Aorta (tissue), 5 donors: Measurements from ENCODE around the gene FAM124A. TPM values are rescaled to one million over a fixed set of nuclear protein-coding genes. Genes with fewer than 3 reads are reported as not detected.

Experiments
- ATAC-seq: fragments of 200-7000 bp; cut with Tn5 transposase; one replicate; pipeline ENCODE4 v1.9.1; 2022; ENCODE audit warnings: moderate library complexity; ENCODE audit not compliant: low FRiP score
- DNase-seq, 2 donors: peaks; one replicate each; pipeline ENCODE4 v3.0.0-alpha.2; 2020
- H3K27ac ChIP-seq, 2 donors: one replicate each; pipeline ENCODE4 v1.5.1; 2013; ENCODE audit warnings: low read length in 2 of 2, mild to moderate bottlenecking in 2 of 2, moderate library complexity in 2 of 2, control low read depth in 1 of 2, inconsistent platforms in 1 of 2, low read depth in 1 of 2
- H3K27me3 ChIP-seq, 2 donors: one replicate each; pipeline ENCODE4 v1.6.1; 2013; ENCODE audit warnings: control low read depth in 1 of 2, low read length in 1 of 2, mild to moderate bottlenecking in 1 of 2, moderate library complexity in 1 of 2; ENCODE audit not compliant: insufficient read depth in 2 of 2, control insufficient read depth in 1 of 2
- H3K36me3 ChIP-seq, 2 donors: one replicate each; pipeline ENCODE4 v1.6.1; 2013; ENCODE audit warnings: control low read depth in 1 of 2, low read length in 1 of 2, mild to moderate bottlenecking in 1 of 2; ENCODE audit not compliant: insufficient read depth in 2 of 2, control insufficient read depth in 1 of 2
- H3K4me1 ChIP-seq, 2 donors: one replicate each; pipeline ENCODE4 v1.6.1; 2013; ENCODE audit warnings: low read length in 2 of 2, control low read depth in 1 of 2, mild to moderate bottlenecking in 1 of 2, moderate library complexity in 1 of 2; ENCODE audit not compliant: insufficient read depth in 2 of 2, control insufficient read depth in 1 of 2
- H3K4me3 ChIP-seq, 2 donors: one replicate each; pipeline ENCODE4 v1.5.1; 2013; ENCODE audit warnings: low read length in 2 of 2, control low read depth in 1 of 2, mild to moderate bottlenecking in 1 of 2
- H3K9me3 ChIP-seq: one replicate; pipeline ENCODE4 v1.6.1; 2013; ENCODE audit warnings: mild to moderate bottlenecking, low read length; ENCODE audit not compliant: control insufficient read depth
- WGBS, 2 donors: extraction: QIAGEN DNeasy Blood & Tissue Kit; methylation state at CpG; one replicate each; pipeline ENCODE4 v1.1.7; 2013; 5-methylcytosine and 5-hydroxymethylcytosine counted together
- intact Hi-C, 2 donors: fragments of 100-400 bp; cut with DNase I; formaldehyde crosslinking; loops; one replicate each; pipeline versions ENCODE4 v1.14.2 to v1.15.0; 2022
- polyA plus RNA-seq, 2 donors: library from polyadenylated mRNA; stranded (reverse); fragments of 200-250 nt; gene quantifications; one replicate each; pipeline ENCODE4 v1.2.3, GENCODE V29; 2013
- total RNA-seq, 2 donors: library from RNA; stranded (reverse); fragmentation: NEBNext Ultra II Directional; extraction: Animal tissue kit (Norgen Biotek cat#: 25700); gene quantifications; one replicate each; pipeline ENCODE4 v1.2.1, GENCODE V29; 2021
- donor health status: healthy with polysubstance abuse.
- donor health status: Bipolar disorder and iron deficiency.
- donor health status: DM: no; HTN: no; CAD: no.
- donor health status: DM: no; HTN: no; CAD: no.
- donor health status: DM: yes; HTN: yes; CAD: no.

The FAM124A gene
- total and polyA plus RNA-seq, 4 donors, result 1.6 to 9.2 (median 4.4) TPM

GRCh38 chr13:51223560-51224270, 1.5 kb downstream of the FAM124A start:
- Histone ChIP-seq H3K27ac (no peak overlapping the region), H3K4me1 (no peaks in the 10 kb centered on the region), H3K36me3 (no peaks in the 10 kb centered on the region), H3K4me3 (no peak overlapping the region), H3K27me3 (no peaks in the 10 kb centered on the region), H3K9me3 (no peaks in the 10 kb centered on the region)
- intact Hi-C loops, result loop anchor here (5.0 kb wide), 1 partner anchor 64 kb away; no protein-coding TSS in a partner anchor
- 81 to 88% methylated on average over 13 of the region's 13 CpGs for WGBS, 2 donors
- DNase-seq, result no peak
- ATAC-seq, result no peak

- Histone ChIP-seq H3K27ac (no peak overlapping the region), H3K4me3 (no peak overlapping the region), H3K4me1 (no peaks in the 10 kb centered on the region), H3K36me3 (no peaks in the 10 kb centered on the region), H3K27me3 (no peaks in the 10 kb centered on the region), H3K9me3 (no peaks in the 10 kb centered on the region)
- intact Hi-C loops, result no loop called here
- DNase-seq (no peak), ATAC-seq (no peak)
Measured at GRCh38 chr13:51225029-51225428, 2.8 kb downstream of the FAM124A start.

- WGBS, 2 donors, result 92 to 94% methylated on average over 1 of the region's 1 CpG
- no peaks in the 10 kb centered on the region for H3K9me3 ChIP-seq
- ATAC-seq (no peak), DNase-seq (no peak)
- H3K27ac ChIP-seq, result no peak overlapping the region
- H3K4me1 ChIP-seq, result no peaks in the 10 kb centered on the region
- H3K27me3 ChIP-seq, result no peaks in the 10 kb centered on the region
- no peak overlapping the region for H3K4me3 ChIP-seq
- intact Hi-C loops, result no loop called here
- H3K36me3 ChIP-seq, result no peaks in the 10 kb centered on the region
Measured at GRCh38 chr13:51227404-51227803, 5.2 kb downstream of the FAM124A start.

GRCh38 chr13:51229101-51229719, 7.0 kb downstream of the FAM124A start:
- no peaks in the 10 kb centered on the region for H3K9me3 ChIP-seq
- intact Hi-C loops, result no loop called here
- WGBS, 2 donors, result 95% methylated on average over 12 of the region's 12 CpGs
- no peak overlapping the region for H3K27ac ChIP-seq
- H3K4me1 ChIP-seq, result no peaks in the 10 kb centered on the region
- ATAC-seq (no peak), DNase-seq (no peak)
- H3K4me3 ChIP-seq, result no peak overlapping the region
- no peaks in the 10 kb centered on the region for H3K27me3 ChIP-seq
- no peaks in the 10 kb centered on the region for H3K36me3 ChIP-seq

- no peak for ATAC-seq
- intact Hi-C loops, result no loop called here
- 57 to 60% methylated on average over 2 of the region's 2 CpGs for WGBS, 2 donors
- no peaks in the 10 kb centered on the region for H3K4me1 ChIP-seq
- no peak for DNase-seq
- no peaks in the 10 kb centered on the region for H3K9me3 ChIP-seq
- no peaks in the 10 kb centered on the region for H3K36me3 ChIP-seq
- H3K27me3 ChIP-seq, result no peaks in the 10 kb centered on the region
- H3K27ac ChIP-seq, result no peak overlapping the region
- H3K4me3 ChIP-seq, result no peak overlapping the region
Measured at GRCh38 chr13:51229731-51230130, 7.5 kb downstream of the FAM124A start.

- Histone ChIP-seq H3K9me3 (no peaks in the 10 kb centered on the region), H3K27ac (no peak overlapping the region), H3K27me3 (no peaks in the 10 kb centered on the region), H3K36me3 (no peaks in the 10 kb centered on the region), H3K4me1 (no peaks in the 10 kb centered on the region), H3K4me3 (peak overlapping the region; percentile 12)
- intact Hi-C loops, result no loop called here
- DNase-seq (peak in 1 of 2 donors; percentile 71), ATAC-seq (peak; percentile 79)
- 24 to 28% methylated on average over 8 of the region's 8 CpGs for WGBS, 2 donors
Measured at GRCh38 chr13:51230477-51231105, 8.4 kb downstream of the FAM124A start.

GRCh38 chr13:51231456-51231855, 9.3 kb downstream of the FAM124A start:
- no peak for ATAC-seq
- no peaks in the 10 kb centered on the region for H3K27me3 ChIP-seq
- intact Hi-C loops, result no loop called here
- WGBS, 2 donors, result 97 to 98% methylated on average over 2 of the region's 2 CpGs
- H3K4me1 ChIP-seq, result no peaks in the 10 kb centered on the region
- H3K4me3 ChIP-seq, result no peak overlapping the region
- no peak overlapping the region for H3K27ac ChIP-seq
- H3K9me3 ChIP-seq, result no peaks in the 10 kb centered on the region
- no peaks in the 10 kb centered on the region for H3K36me3 ChIP-seq
- no peak for DNase-seq

- DNase-seq (no peak), ATAC-seq (no peak)
- H3K9me3 ChIP-seq, result no peaks in the 10 kb centered on the region
- H3K36me3 ChIP-seq, result no peaks in the 10 kb centered on the region
- no peak overlapping the region for H3K4me3 ChIP-seq
- H3K4me1 ChIP-seq, result no peaks in the 10 kb centered on the region
- H3K27ac ChIP-seq, result no peak overlapping the region
- intact Hi-C loops, result no loop called here
- H3K27me3 ChIP-seq, result no peaks in the 10 kb centered on the region
Measured at GRCh38 chr13:51232328-51232727, 10.1 kb downstream of the FAM124A start.
